B cell (primary cell): ENCODE measurements around the gene SLK. TPM values are rescaled to one million over a fixed set of nuclear protein-coding genes. Genes with fewer than 3 reads are reported as not detected.

Experiments
- ATAC-seq: fragments of 200-7000 bp; cut with Tn5 transposase; one replicate; pipeline ENCODE4 v1.10.0; 2021; ENCODE audit warnings: low read depth, mild to moderate bottlenecking, moderate number of reproducible peaks, moderate library complexity
- CTCF ChIA-PET: fragments of 350-600 bp; sonication (Branson Sonifier 250); formaldehyde crosslinking; loops from one replicate; lab custom pipeline; 2021; ENCODE audit warnings: antibody characterized with exemption, inconsistent platforms; lab: Charles Lee
- POLR2A ChIA-PET: fragments of 350-600 bp; sonication (Branson Sonifier 250); formaldehyde crosslinking; loops from one replicate; lab custom pipeline; 2021; ENCODE audit warnings: antibody characterized with exemption; lab: Charles Lee
- DNase-seq: peaks from one replicate; pipeline ENCODE4 v3.0.0; 2013
- H2AFZ ChIP-seq: 2 replicates; pipeline ENCODE4 v1.6.1; 2012; ENCODE audit warnings: mild to moderate bottlenecking, low read depth, low read length; ENCODE audit not compliant: insufficient read depth, poor library complexity, severe bottlenecking
- H3K27ac ChIP-seq, 2 donors: 1 replicate in 1 of 2; 2 replicates in 1 of 2; pipeline ENCODE4 v1.5.1; 2012 to 2013; ENCODE audit warnings: low read length in 2 of 2, mild to moderate bottlenecking in 2 of 2, moderate library complexity in 1 of 2
- H3K27me3 ChIP-seq, 4 experiments: fragments of 200-600 bp in 1 of 4; sonication (generic) in 1 of 4; replicated peaks in 1 of 4; 1 replicate in 2 of 4; 2 replicates in 2 of 4; pipeline versions ENCODE4 v1.6.1 to v1.7.0; 2013 to 2016; ENCODE audit warnings: low read length in 3 of 4, mild to moderate bottlenecking in 2 of 4, mixed read lengths in 1 of 4, moderate library complexity in 1 of 4; ENCODE audit not compliant: insufficient read depth in 4 of 4, control insufficient read depth in 3 of 4; ENCODE audit errors: control extremely low read depth in 1 of 4
- H3K36me3 ChIP-seq, 2 experiments: replicated peaks in 1 of 2; 1 replicate in 1 of 2; 2 replicates in 1 of 2; pipeline versions ENCODE4 v1.6.1 to v1.7.1; 2013; ENCODE audit warnings: low read length in 1 of 2; ENCODE audit not compliant: insufficient read depth in 2 of 2, control insufficient read depth in 1 of 2; ENCODE audit errors: control extremely low read depth in 1 of 2, extremely low read depth in 1 of 2
- H3K4me1 ChIP-seq, 2 donors: fragments of 200-600 bp in 1 of 2; sonication (generic) in 1 of 2; 1 replicate in 1 of 2; 2 replicates in 1 of 2; pipeline versions ENCODE4 v1.5.1 to v1.6.1; 2013 to 2017; ENCODE audit warnings: low read length in 2 of 2; ENCODE audit not compliant: control insufficient read depth in 2 of 2, insufficient read depth in 2 of 2
- H3K4me2 ChIP-seq: replicated peaks from 2 replicates; pipeline ENCODE3; 2012; ENCODE audit warnings: mild to moderate bottlenecking, low read depth, low read length; ENCODE audit not compliant: poor library complexity, severe bottlenecking
- H3K4me3 ChIP-seq, 5 experiments: fragments of 200-600 bp in 1 of 5; sonication (generic) in 1 of 5; 1 replicate in 3 of 5; 2 replicates in 2 of 5; pipeline versions ENCODE4 v1.5.1 to v1.7.0; 2011 to 2016; ENCODE audit warnings: low read length in 4 of 5, mild to moderate bottlenecking in 4 of 5, low read depth in 2 of 5, control low read depth in 1 of 5, moderate library complexity in 1 of 5; ENCODE audit not compliant: insufficient read depth in 1 of 5; ENCODE audit errors: control extremely low read depth in 1 of 5, extremely low read depth in 1 of 5
- H3K79me2 ChIP-seq: fragments of 200-600 bp; sonication (generic); one replicate; pipeline ENCODE4 v1.6.0; 2016; ENCODE audit warnings: low read length; ENCODE audit not compliant: control insufficient read depth, insufficient read depth
- H3K9ac ChIP-seq: fragments of 200-600 bp; sonication (generic); 2 replicates; pipeline ENCODE4 v1.6.1; 2017; ENCODE audit warnings: mild to moderate bottlenecking, low read length, moderate library complexity
- H3K9me3 ChIP-seq, 3 donors: one replicate each; pipeline versions ENCODE4 v1.6.1 to v1.7.1; 2013; ENCODE audit warnings: low read length in 2 of 3; ENCODE audit not compliant: control insufficient read depth in 2 of 3, insufficient read depth in 1 of 3; ENCODE audit errors: control extremely low read depth in 1 of 3
- H4K20me1 ChIP-seq: 2 replicates; pipeline ENCODE4 v1.6.0; 2012; ENCODE audit warnings: mild to moderate bottlenecking, low read length; ENCODE audit not compliant: insufficient read depth, control insufficient read depth, poor library complexity, severe bottlenecking
- H3K27ac Mint-ChIP-seq: one replicate; pipeline ENCODE4 v1.8.0; 2021; ENCODE audit warnings: mixed read lengths
- H3K27me3 Mint-ChIP-seq: one replicate; pipeline ENCODE4 v1.8.0; 2021; ENCODE audit warnings: mixed read lengths
- H3K4me1 Mint-ChIP-seq: one replicate; pipeline ENCODE4 v1.8.0; 2021; ENCODE audit warnings: mixed read lengths
- H3K4me3 Mint-ChIP-seq: one replicate; pipeline ENCODE4 v1.8.0; 2021; ENCODE audit warnings: mixed read lengths
- H3K9me3 Mint-ChIP-seq: one replicate; pipeline ENCODE4 v1.8.0; 2022; ENCODE audit warnings: mixed read lengths; ENCODE audit not compliant: insufficient read depth
- CTCF ChIP-seq: fragments of 200-600 bp; IDR thresholded peaks from one replicate; pipeline ENCODE4 v1.8.0; 2022; ENCODE audit warnings: antibody characterized with exemption, mild to moderate bottlenecking
- EZH2 ChIP-seq: IDR thresholded peaks from 2 replicates; pipeline ENCODE4 v1.6.1; 2012; ENCODE audit warnings: borderline replicate concordance, low read depth, mild to moderate bottlenecking, moderate library complexity, low read length; ENCODE audit not compliant: insufficient read depth, poor library complexity, severe bottlenecking
- WGBS: methylation state at CpG from one replicate; pipeline ENCODE4 v1.1.5; 2013; ENCODE audit warnings: missing lambda C conversion rate; ENCODE audit not compliant: insufficient coverage; 5-methylcytosine and 5-hydroxymethylcytosine counted together
- intact Hi-C: fragments of 100-400 bp; cut with micrococcal nuclease; formaldehyde crosslinking; loops from one replicate; pipeline ENCODE4 v1.10.0; 2022
- polyA plus RNA-seq: library from polyadenylated mRNA; depleted of rRNA; stranded (reverse); fragments of >200 nt; gene quantifications from 2 replicates; pipeline ENCODE4 v1.2.3, GENCODE V29; 2012
- total RNA-seq, 2 donors: library from RNA; stranded (reverse); fragments of 120-200 nt in 1 of 2; gene quantifications; 1 replicate in 1 of 2; 2 replicates in 1 of 2; pipeline versions ENCODE4 v1.2.3 to v1.2.4, GENCODE V29; 2013 to 2022

SLK gene
- total and polyA plus RNA-seq, 2 donors (not counting 1 experiment from before 2014, with no cell fraction given): 2.9 to 24.5 TPM

DNA sequence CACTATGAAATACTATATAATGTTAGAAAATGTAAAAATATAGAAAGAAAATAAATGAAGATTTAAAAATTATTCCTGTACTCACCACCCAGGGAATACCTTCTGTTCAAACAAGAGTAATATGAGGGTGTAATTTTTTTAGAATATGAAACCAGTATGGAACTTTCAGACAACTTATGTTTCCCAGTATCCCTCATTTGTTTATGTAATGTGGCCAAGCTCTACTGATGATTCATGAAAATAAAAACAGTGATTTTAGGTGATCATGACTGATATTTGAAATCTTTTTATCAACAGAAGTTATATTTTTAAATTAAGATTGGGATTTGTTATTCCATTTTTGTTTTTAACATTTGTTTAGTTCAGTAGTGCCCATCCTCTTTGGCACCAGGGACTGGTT, 18.8 kb downstream of the SLK start:
- DNase-seq: no peak
- Histone ChIP-seq H2AFZ (no peak overlapping the region), H3K36me3 (no peaks in the 10 kb centered on the region), H4K20me1 (peaks cover 43% of the 10 kb centered on the region), H3K27me3 (no peaks in the 10 kb centered on the region), H3K4me1 (peaks cover 11 to 16% of the 10 kb centered on the region in 2 donors), H3K79me2 (peaks cover 62% of the 10 kb centered on the region), H3K9me3 (no peaks in the 10 kb centered on the region), H3K9ac (no peak overlapping the region), H3K4me3 (no peak overlapping the region), H3K27ac (no peak overlapping the region), H3K4me2 (no peak overlapping the region)
- TF ChIP-seq EZH2: no peak
- TF ChIP-seq CTCF: no peak
- H3K4me1 Mint-ChIP-seq: peaks cover 44% of the 10 kb centered on the region
- ChIA-PET CTCF (interaction anchor here (1.4 kb wide), 1 partner anchor 98 kb away, joined by 5 read pairs; no protein-coding TSS in a partner anchor), POLR2A (interaction anchor here (0.7 kb wide), 1 partner anchor 96 kb away, joined by 5 read pairs; no protein-coding TSS in a partner anchor)
- intact Hi-C loops: no loop called here
- H3K4me3 Mint-ChIP-seq: no peak overlapping the region
- no peaks in the 10 kb centered on the region for H3K9me3 Mint-ChIP-seq
- H3K27ac Mint-ChIP-seq: no peak overlapping the region
- H3K27me3 Mint-ChIP-seq: no peaks in the 10 kb centered on the region
- ATAC-seq: no peak

DNA sequence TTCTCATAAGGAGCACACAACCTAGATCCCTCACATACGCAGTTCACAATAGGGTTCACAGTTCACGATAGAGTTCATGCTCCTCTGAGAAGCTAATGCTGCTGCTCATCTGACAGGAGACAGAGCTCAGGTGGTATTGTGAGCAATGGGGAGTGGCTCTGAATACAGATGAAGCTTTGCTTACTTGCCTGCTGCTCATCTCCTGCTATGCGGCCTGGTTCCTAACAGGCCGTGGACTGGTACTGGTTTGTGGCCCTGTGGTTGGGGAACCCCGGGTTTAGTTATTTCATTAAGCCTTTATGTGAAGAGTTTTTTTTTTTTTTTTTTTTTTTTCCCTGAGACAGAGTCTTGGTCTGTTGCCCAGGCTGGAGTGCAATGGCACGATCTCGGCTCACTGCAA, 19.4 kb downstream of the SLK start:
- Histone ChIP-seq H3K4me3 (no peak overlapping the region), H2AFZ (no peak overlapping the region), H3K4me1 (peaks cover 11 to 16% of the 10 kb centered on the region in 2 donors), H3K27ac (no peak overlapping the region), H3K27me3 (no peaks in the 10 kb centered on the region), H3K9ac (no peak overlapping the region), H3K36me3 (peaks cover 0 to 2% of the 10 kb centered on the region in 2 experiments), H3K9me3 (no peaks in the 10 kb centered on the region), H3K79me2 (peaks cover 55% of the 10 kb centered on the region), H4K20me1 (peaks cover 43% of the 10 kb centered on the region), H3K4me2 (no peak overlapping the region)
- TF ChIP-seq CTCF: no peak
- TF ChIP-seq EZH2: no peak
- CTCF ChIA-PET: interaction anchor here (1.4 kb wide), 1 partner anchor 99 kb away, joined by 5 read pairs; no protein-coding TSS in a partner anchor
- no peak overlapping the region for H3K4me3 Mint-ChIP-seq
- intact Hi-C loops: no loop called here
- no peaks in the 10 kb centered on the region for H3K9me3 Mint-ChIP-seq
- peaks cover 41% of the 10 kb centered on the region for H3K4me1 Mint-ChIP-seq
- no peak overlapping the region for H3K27ac Mint-ChIP-seq
- ATAC-seq (no peak), DNase-seq (no peak)
- no peaks in the 10 kb centered on the region for H3K27me3 Mint-ChIP-seq
- POLR2A ChIA-PET: interaction anchor here (0.7 kb wide), 1 partner anchor 97 kb away, joined by 5 read pairs; no protein-coding TSS in a partner anchor
- WGBS: 100% methylated on average over 1 of the region's 7 CpGs
